ENCODE data around the gene EDN1. TPM values are rescaled to one million over a fixed set of nuclear protein-coding genes. Genes with fewer than 3 reads are reported as not detected.

Gene EDN1
- total and polyA plus RNA-seq, 9 of the 15 experiments (the other 6 are each of a cell fraction or from before 2014, with no cell fraction given): 0.03 to 0.06 TPM; not detected in 7

DNA sequence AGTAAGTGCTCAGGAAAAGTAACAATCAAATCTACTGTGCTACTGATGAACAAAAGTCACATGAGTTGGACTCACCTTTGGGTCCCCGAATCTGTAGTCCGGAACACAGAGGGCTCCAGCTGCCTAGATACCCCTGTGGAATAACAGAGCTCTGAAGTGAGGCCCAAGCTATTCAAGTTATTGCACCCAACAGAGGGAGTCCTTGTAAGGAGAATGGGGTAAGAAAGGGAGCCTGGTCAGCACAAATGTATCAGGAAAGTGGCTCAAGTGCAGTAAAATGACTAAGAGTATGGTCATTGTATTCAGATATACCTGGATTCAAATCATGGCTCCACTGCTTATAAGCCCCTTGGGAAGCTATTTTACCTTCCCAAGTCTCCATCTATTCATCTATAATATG is 20.9 kb downstream of the EDN1 start:
- no peak for FAIRE-seq
- peak; percentile 51; the same call in 1 of the 3 replicates for ATAC-seq
- Histone ChIP-seq H3K79me2 (ENCODE audit: control insufficient read depth, insufficient read depth, low read length) (no peaks in the 10 kb centered on the region), H3K9me3 (replicated peaks; ENCODE audit: control insufficient read depth, insufficient read depth, low read depth, low read length) (no peaks in the 10 kb centered on the region), H3K27ac (ENCODE audit: extremely low read depth, low read depth, low read length) (no peak overlapping the region), H3K4me2 (ENCODE audit: insufficient read depth, low read length) (no peak overlapping the region), H2AFZ (ENCODE audit: low read depth, low read length) (no peak overlapping the region), H3K9me1 (ENCODE audit: control insufficient read depth, insufficient read depth, low read length) (no peaks in the 10 kb centered on the region), H4K20me1 (replicated peaks; ENCODE audit: control insufficient read depth, insufficient read depth, low read length) (no peaks in the 10 kb centered on the region), H3K4me3 (no peak overlapping the region), H3K36me3 (ENCODE audit: control insufficient read depth, insufficient read depth, low read length) (no peaks in the 10 kb centered on the region), H3K9ac (ENCODE audit: insufficient read depth in 1 of 2, low read depth in 2 of 2, low read length in 2 of 2) (no peak overlapping the region), H3K27me3 (ENCODE audit: control insufficient read depth in 2 of 2, insufficient read depth in 2 of 2, low read length in 2 of 2) (0 out of 5 replicates have a peak, but pooled peaks cover 0 to 8% of the 10 kb centered on the region in 2 experiments), H3K4me1 (replicated peaks in 1 of 2; ENCODE audit: control insufficient read depth in 2 of 2, insufficient read depth in 2 of 2, low read length in 2 of 2) (no peaks in the 10 kb centered on the region)
- ChIA-PET POLR2A (interaction anchor here (0.5 to 2.0 kb wide), 2 partner anchors 9 to 13 kb away, joined by 3 to 6 read pairs; no protein-coding TSS in a partner anchor), CTCF (ENCODE audit: low intra/inter-chr PET ratio) (no interaction called here)
- TF ChIP-seq, protein P1, sequence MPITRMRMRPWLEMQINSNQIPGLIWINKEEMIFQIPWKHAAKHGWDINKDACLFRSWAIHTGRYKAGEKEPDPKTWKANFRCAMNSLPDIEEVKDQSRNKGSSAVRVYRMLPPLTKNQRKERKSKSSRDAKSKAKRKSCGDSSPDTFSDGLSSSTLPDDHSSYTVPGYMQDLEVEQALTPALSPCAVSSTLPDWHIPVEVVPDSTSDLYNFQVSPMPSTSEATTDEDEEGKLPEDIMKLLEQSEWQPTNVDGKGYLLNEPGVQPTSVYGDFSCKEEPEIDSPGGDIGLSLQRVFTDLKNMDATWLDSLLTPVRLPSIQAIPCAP (CRISPR knock-in tag; IDR thresholded peaks at IDR 0.05; ENCODE audit: borderline replicate concordance): no peak
- TF ChIP-seq, protein P2, sequence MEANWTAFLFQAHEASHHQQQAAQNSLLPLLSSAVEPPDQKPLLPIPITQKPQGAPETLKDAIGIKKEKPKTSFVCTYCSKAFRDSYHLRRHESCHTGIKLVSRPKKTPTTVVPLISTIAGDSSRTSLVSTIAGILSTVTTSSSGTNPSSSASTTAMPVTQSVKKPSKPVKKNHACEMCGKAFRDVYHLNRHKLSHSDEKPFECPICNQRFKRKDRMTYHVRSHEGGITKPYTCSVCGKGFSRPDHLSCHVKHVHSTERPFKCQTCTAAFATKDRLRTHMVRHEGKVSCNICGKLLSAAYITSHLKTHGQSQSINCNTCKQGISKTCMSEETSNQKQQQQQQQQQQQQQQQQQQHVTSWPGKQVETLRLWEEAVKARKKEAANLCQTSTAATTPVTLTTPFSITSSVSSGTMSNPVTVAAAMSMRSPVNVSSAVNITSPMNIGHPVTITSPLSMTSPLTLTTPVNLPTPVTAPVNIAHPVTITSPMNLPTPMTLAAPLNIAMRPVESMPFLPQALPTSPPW (CRISPR knock-in tag; IDR thresholded peaks at IDR 0.05): no peak
- no peak for DNase-seq (ENCODE audit: extremely low read depth in 1 of 4, low spot score in 3 of 4)
- in situ Hi-C loops (cut with MboI): no loop called here
- no TSS peak for BruUV-seq (replicated peaks)
- intact Hi-C loops (cut with micrococcal nuclease): no loop called here
- WGBS (ENCODE audit: insufficient coverage, low coverage, missing lambda C conversion rate): 0% methylated on average over 2 of the region's 2 CpGs

DNA sequence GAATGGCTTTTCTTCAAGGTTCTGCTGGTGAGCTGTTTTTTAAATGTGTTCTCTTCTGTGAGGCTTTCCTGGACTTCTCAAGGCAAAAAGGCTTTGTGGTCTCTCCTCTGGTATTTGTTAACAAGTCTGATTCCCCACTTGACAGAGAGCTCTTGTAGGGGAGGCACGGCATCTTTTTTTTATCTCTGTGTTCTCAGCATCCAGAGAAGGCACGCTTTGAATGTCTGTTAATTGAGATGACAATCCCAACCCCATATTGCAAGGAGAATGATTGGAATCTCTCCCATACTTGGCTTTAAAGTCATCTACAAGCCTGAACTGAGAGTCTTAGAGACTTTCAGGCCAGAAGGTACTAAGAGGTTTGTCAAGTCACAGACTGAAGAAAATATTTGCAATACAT is 22.6 kb downstream of the EDN1 start:
- Histone ChIP-seq H3K4me1 (replicated peaks in 1 of 2; ENCODE audit: control insufficient read depth in 2 of 2, insufficient read depth in 2 of 2, low read length in 2 of 2) (no peaks in the 10 kb centered on the region), H3K4me2 (ENCODE audit: insufficient read depth, low read length) (no peak overlapping the region), H3K4me3 (no peak overlapping the region), H3K27me3 (ENCODE audit: control insufficient read depth in 2 of 2, insufficient read depth in 2 of 2, low read length in 2 of 2) (0 out of 5 replicates have a peak, but pooled peaks cover 0 to 8% of the 10 kb centered on the region in 2 experiments), H3K79me2 (ENCODE audit: control insufficient read depth, insufficient read depth, low read length) (no peaks in the 10 kb centered on the region), H3K9me3 (replicated peaks; ENCODE audit: control insufficient read depth, insufficient read depth, low read depth, low read length) (no peaks in the 10 kb centered on the region), H3K9me1 (ENCODE audit: control insufficient read depth, insufficient read depth, low read length) (no peaks in the 10 kb centered on the region), H4K20me1 (replicated peaks; ENCODE audit: control insufficient read depth, insufficient read depth, low read length) (no peaks in the 10 kb centered on the region), H2AFZ (ENCODE audit: low read depth, low read length) (no peak overlapping the region), H3K36me3 (ENCODE audit: control insufficient read depth, insufficient read depth, low read length) (no peaks in the 10 kb centered on the region), H3K9ac (ENCODE audit: insufficient read depth in 1 of 2, low read depth in 2 of 2, low read length in 2 of 2) (no peak overlapping the region), H3K27ac (ENCODE audit: extremely low read depth, low read depth, low read length) (no peak overlapping the region)
- POLR2A ChIA-PET: no interaction called here
- CTCF ChIA-PET (ENCODE audit: low intra/inter-chr PET ratio): no interaction called here
- no peak for FAIRE-seq
- BruUV-seq (replicated peaks): no TSS peak
- in situ Hi-C loops (cut with MboI) (no loop called here), intact Hi-C loops (cut with micrococcal nuclease) (no loop called here)
- no peak for ATAC-seq
- TF ChIP-seq ZKSCAN8 (CRISPR knock-in tag; IDR thresholded peaks at IDR 0.05) (no peak), KLF16 (IDR thresholded peaks at IDR 0.05) (no peak), ZNF41 (CRISPR knock-in tag; conservative IDR thresholded peaks at IDR 0.05) (no peak), ASH1L (IDR thresholded peaks at IDR 0.05; ENCODE audit: borderline replicate concordance, low read depth, partially characterized antibody) (no peak)
- TF ChIP-seq, protein P3, sequence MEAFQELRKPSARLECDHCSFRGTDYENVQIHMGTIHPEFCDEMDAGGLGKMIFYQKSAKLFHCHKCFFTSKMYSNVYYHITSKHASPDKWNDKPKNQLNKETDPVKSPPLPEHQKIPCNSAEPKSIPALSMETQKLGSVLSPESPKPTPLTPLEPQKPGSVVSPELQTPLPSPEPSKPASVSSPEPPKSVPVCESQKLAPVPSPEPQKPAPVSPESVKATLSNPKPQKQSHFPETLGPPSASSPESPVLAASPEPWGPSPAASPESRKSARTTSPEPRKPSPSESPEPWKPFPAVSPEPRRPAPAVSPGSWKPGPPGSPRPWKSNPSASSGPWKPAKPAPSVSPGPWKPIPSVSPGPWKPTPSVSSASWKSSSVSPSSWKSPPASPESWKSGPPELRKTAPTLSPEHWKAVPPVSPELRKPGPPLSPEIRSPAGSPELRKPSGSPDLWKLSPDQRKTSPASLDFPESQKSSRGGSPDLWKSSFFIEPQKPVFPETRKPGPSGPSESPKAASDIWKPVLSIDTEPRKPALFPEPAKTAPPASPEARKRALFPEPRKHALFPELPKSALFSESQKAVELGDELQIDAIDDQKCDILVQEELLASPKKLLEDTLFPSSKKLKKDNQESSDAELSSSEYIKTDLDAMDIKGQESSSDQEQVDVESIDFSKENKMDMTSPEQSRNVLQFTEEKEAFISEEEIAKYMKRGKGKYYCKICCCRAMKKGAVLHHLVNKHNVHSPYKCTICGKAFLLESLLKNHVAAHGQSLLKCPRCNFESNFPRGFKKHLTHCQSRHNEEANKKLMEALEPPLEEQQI (IDR thresholded peaks at IDR 0.05): no peak
- TF ChIP-seq, protein P4, sequence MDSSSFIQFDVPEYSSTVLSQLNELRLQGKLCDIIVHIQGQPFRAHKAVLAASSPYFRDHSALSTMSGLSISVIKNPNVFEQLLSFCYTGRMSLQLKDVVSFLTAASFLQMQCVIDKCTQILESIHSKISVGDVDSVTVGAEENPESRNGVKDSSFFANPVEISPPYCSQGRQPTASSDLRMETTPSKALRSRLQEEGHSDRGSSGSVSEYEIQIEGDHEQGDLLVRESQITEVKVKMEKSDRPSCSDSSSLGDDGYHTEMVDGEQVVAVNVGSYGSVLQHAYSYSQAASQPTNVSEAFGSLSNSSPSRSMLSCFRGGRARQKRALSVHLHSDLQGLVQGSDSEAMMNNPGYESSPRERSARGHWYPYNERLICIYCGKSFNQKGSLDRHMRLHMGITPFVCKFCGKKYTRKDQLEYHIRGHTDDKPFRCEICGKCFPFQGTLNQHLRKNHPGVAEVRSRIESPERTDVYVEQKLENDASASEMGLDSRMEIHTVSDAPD (CRISPR knock-in tag; IDR thresholded peaks at IDR 0.05): no peak
- DNase-seq (ENCODE audit: extremely low read depth in 1 of 4, low spot score in 3 of 4): no peak
- 2% methylated on average over 2 of the region's 2 CpGs for WGBS (ENCODE audit: insufficient coverage, low coverage, missing lambda C conversion rate)
